Panc1 (cell line): ENCODE data around the gene CYBA. TPM values are rescaled to one million over a fixed set of nuclear protein-coding genes. Genes with fewer than 3 reads are reported as not detected.

Experiments
- ATAC-seq: fragments of 200-7000 bp; cut with Tn5 transposase; 2 replicates; pipeline ENCODE4 v1.9.1; 2020; ENCODE audit warnings: mild to moderate bottlenecking, moderate library complexity
- BruUV-seq: library from RNA; stranded (reverse); fragments of 400-500 nt; replicated peaks from 2 replicates; lab custom pipeline; 2021; lab: Mats Ljungman, UMichigan
- CTCF ChIA-PET: fragments of 300-600 bp; sonication (Branson Sonifier 250); formaldehyde crosslinking; loops from one replicate; lab custom pipeline; 2022; ENCODE audit warnings: antibody characterized with exemption; lab: Charles Lee
- POLR2A ChIA-PET: fragments of 300-600 bp; sonication (Branson Sonifier 250); formaldehyde crosslinking; loops from one replicate; lab custom pipeline; 2022; ENCODE audit warnings: antibody characterized with exemption; lab: Charles Lee
- DNase-seq: peaks from one replicate; pipeline ENCODE4 v3.0.0-alpha.2; 2010; ENCODE audit warnings: low read depth, low spot score
- H3K27ac ChIP-seq: 2 replicates; pipeline ENCODE4 v1.5.1; 2011; ENCODE audit warnings: mild to moderate bottlenecking, low read length, inconsistent platforms
- H3K27me3 ChIP-seq: fragments of 200-500 bp; sonication (Bioruptor generic); 2 replicates; pipeline ENCODE4 v1.6.0; 2014; ENCODE audit warnings: low read length, inconsistent platforms; ENCODE audit not compliant: control insufficient read depth, insufficient read depth
- H3K36me3 ChIP-seq: fragments of 200-500 bp; sonication (Bioruptor generic); 2 replicates; pipeline ENCODE4 v1.5.1; 2014; ENCODE audit warnings: inconsistent platforms, mild to moderate bottlenecking, low read length, moderate library complexity; ENCODE audit not compliant: control insufficient read depth, insufficient read depth
- H3K4me1 ChIP-seq: 2 replicates; pipeline ENCODE4 v1.5.1; 2011; ENCODE audit warnings: inconsistent platforms, mild to moderate bottlenecking, low read length, moderate library complexity; ENCODE audit not compliant: control insufficient read depth, insufficient read depth
- H3K4me3 ChIP-seq, 2 experiments: 2 replicates each; pipeline ENCODE4 v1.5.1; 2011 to 2012; ENCODE audit warnings: low read depth in 2 of 2, low read length in 2 of 2, mild to moderate bottlenecking in 2 of 2, inconsistent platforms in 1 of 2, moderate library complexity in 1 of 2
- H3K9me3 ChIP-seq: fragments of 200-500 bp; sonication (Bioruptor generic); 2 replicates; pipeline ENCODE4 v1.5.1; 2014; ENCODE audit warnings: low read depth, mild to moderate bottlenecking, inconsistent platforms, low read length, moderate library complexity; ENCODE audit not compliant: control insufficient read depth, insufficient read depth
- CTCF ChIP-seq: fragments of 450-650 bp; IDR thresholded peaks from 2 replicates; pipeline ENCODE4 v1.5.1; 2017; ENCODE audit warnings: mild to moderate bottlenecking
- POLR2AphosphoS5 ChIP-seq: IDR thresholded peaks from 2 replicates; pipeline ENCODE4 v1.6.1; 2012; ENCODE audit warnings: mild to moderate bottlenecking, low read depth, low read length, moderate library complexity
- REST ChIP-seq, 2 experiments: IDR thresholded peaks; 2 replicates each; pipeline ENCODE4 v1.6.1; 2011 to 2012; ENCODE audit warnings: low read depth in 2 of 2, control low read depth in 1 of 2, low read length in 1 of 2, mild to moderate bottlenecking in 1 of 2, moderate library complexity in 1 of 2; ENCODE audit not compliant: insufficient read depth in 1 of 2
- SIN3A ChIP-seq: IDR thresholded peaks from 2 replicates; pipeline ENCODE4 v1.6.1; 2012; ENCODE audit warnings: low read depth, mild to moderate bottlenecking, low read length, moderate library complexity, borderline replicate concordance; ENCODE audit not compliant: insufficient read depth
- TCF7L2 ChIP-seq: IDR thresholded peaks from 2 replicates; pipeline ENCODE4 v1.6.1; 2011; ENCODE audit warnings: mild to moderate bottlenecking, low read depth, low read length, inconsistent platforms
- in situ Hi-C: cut with HindIII; loops from 2 replicates; pipeline ENCODE4 v1.10.0; 2016; ENCODE audit warnings: low sequenced_read_pairs, low pct_unique_long_range_greater_than_20kb
- intact Hi-C: fragments of 100-400 bp; cut with micrococcal nuclease; formaldehyde crosslinking; loops from one replicate; pipeline ENCODE4 v1.10.0; 2022; ENCODE audit not compliant: unreplicated experiment
- total RNA-seq: library from RNA; stranded (reverse); gene quantifications from one replicate; pipeline ENCODE4 v1.2.1, GENCODE V29; 2021; ENCODE audit not compliant: unreplicated experiment

Gene CYBA
- total RNA-seq, 1 experiment from 2014 or later = 233 TPM

- H3K9me3 ChIP-seq = no peaks in the 10 kb centered on the region
- H3K27me3 ChIP-seq = no peaks in the 10 kb centered on the region
- no TSS peak for BruUV-seq
- peaks cover 6% of the 10 kb centered on the region; the same call in 1 of the 2 replicates for H3K36me3 ChIP-seq
- intact Hi-C loops (no loop called here), in situ Hi-C loops (no loop called here)
- H3K4me3 ChIP-seq = no peak overlapping the region
- ChIA-PET POLR2A (no interaction called here), CTCF (no interaction called here)
- DNase-seq = no peak
- peaks cover 7% of the 10 kb centered on the region for H3K4me1 ChIP-seq
- ATAC-seq = no peak
- no peak for TF ChIP-seq CTCF
- TF ChIP-seq POLR2AphosphoS5 = no peak
- no peak for TF ChIP-seq REST (IDR thresholded peaks at IDR 0.05; ENCODE audit: insufficient read depth in 1 of 2, low read depth in 2 of 2, low read length in 1 of 2)
- TF ChIP-seq TCF7L2 = no peak
- no peak for TF ChIP-seq SIN3A
- H3K27ac ChIP-seq = no peak overlapping the region
Measured at GRCh38 chr16:88646345-88647034, 4.4 kb downstream of the CYBA start.

GRCh38 chr16:88645941-88646340 lies 4.9 kb downstream of the CYBA start:
- DNase-seq (no peak), ATAC-seq (no peak)
- H3K9me3 ChIP-seq = no peaks in the 10 kb centered on the region
- intact Hi-C loops = no loop called here
- no peaks in the 10 kb centered on the region for H3K27me3 ChIP-seq
- H3K36me3 ChIP-seq = peaks cover 6% of the 10 kb centered on the region; the same call in 1 of the 2 replicates
- BruUV-seq = no TSS peak
- TF ChIP-seq REST (IDR thresholded peaks at IDR 0.05; ENCODE audit: insufficient read depth in 1 of 2, low read depth in 2 of 2, low read length in 1 of 2) = no peak
- no peak for TF ChIP-seq TCF7L2
- no peak for TF ChIP-seq CTCF
- TF ChIP-seq SIN3A = no peak
- no peak for TF ChIP-seq POLR2AphosphoS5
- POLR2A ChIA-PET = no interaction called here
- no peak overlapping the region for H3K27ac ChIP-seq
- CTCF ChIA-PET = no interaction called here
- in situ Hi-C loops = no loop called here
- H3K4me1 ChIP-seq = peaks cover 5% of the 10 kb centered on the region; the same call in 1 of the 2 replicates
- no peak overlapping the region for H3K4me3 ChIP-seq
